ENCODE results near the gene PEX26. TPM values are rescaled to one million over a fixed set of nuclear protein-coding genes. Genes with fewer than 3 reads are reported as not detected.
A peak's percentile ranks its signal among the peaks of the same experiment; 100 is the strongest.

Gene PEX26
- total and polyA plus RNA-seq, 2 of the 13 experiments (the other 11 are each of a cell fraction or from before 2014, with no cell fraction given) = 10.6 to 25.1 TPM

DNA sequence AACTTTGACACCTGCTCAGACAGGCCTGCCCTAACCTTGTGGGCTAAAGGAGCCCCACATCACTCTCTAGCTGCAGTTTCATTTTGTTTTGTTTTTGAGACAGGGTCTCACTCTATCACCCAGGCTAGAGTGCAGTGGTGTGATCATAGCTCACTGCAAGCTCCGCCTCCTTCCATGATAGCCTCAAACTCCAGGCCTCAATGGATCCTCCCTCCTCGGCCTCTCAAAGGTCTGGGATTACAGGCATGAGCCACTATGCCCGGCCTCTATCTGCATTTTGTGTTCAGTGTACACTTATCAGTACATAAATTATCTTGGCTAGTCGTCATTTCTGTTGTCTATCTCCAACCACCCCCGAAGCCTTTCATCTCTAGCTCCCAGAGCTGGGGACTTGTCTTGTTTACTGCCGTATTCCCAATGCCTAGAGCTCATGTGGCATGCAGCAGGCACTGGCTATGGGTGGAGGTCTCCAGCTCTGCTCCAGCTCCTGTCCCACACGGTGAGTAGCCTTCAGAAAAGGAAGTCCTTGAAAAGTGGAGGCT, 22.1 kb upstream of the PEX26 start:
- H4K20me1 ChIP-seq (ENCODE audit: insufficient read depth, low read length) = no peaks in the 10 kb centered on the region
- no peak overlapping the region for H2AFZ ChIP-seq (ENCODE audit: low read length)
- TF ChIP-seq ARHGAP35 (CRISPR knock-in tag; IDR thresholded peaks at IDR 0.05; ENCODE audit: borderline replicate concordance) (no peak), ZNF556 (CRISPR knock-in tag; IDR thresholded peaks at IDR 0.05; ENCODE audit: borderline replicate concordance) (0 out of 2 replicates have a peak, but pooled peaks have one; percentile 21), FLYWCH1 (CRISPR knock-in tag; IDR thresholded peaks at IDR 0.05) (no peak), ZNF761 (CRISPR knock-in tag; conservative IDR thresholded peaks at IDR 0.05) (0 out of 2 replicates have a peak, but pooled peaks have one; percentile 37), ELF3 (CRISPR knock-in tag; IDR thresholded peaks at IDR 0.05) (peak; percentile 39; the same call in 1 of the 2 replicates), SPEN (CRISPR knock-in tag; IDR thresholded peaks at IDR 0.05; ENCODE audit: low read depth) (peak; percentile 55; the same call in 1 of the 2 replicates), ZNF326 (CRISPR knock-in tag; IDR thresholded peaks at IDR 0.05; ENCODE audit: borderline replicate concordance) (no peak), GATAD1 (CRISPR knock-in tag; IDR thresholded peaks at IDR 0.05) (no peak), NFE2L2 (IDR thresholded peaks at IDR 0.05; ENCODE audit: low read length) (no peak), ZNF577 (CRISPR knock-in tag; IDR thresholded peaks at IDR 0.05; ENCODE audit: borderline replicate concordance, low read depth) (no peak), ZNF770 (CRISPR knock-in tag; IDR thresholded peaks at IDR 0.05) (peak; percentile 96), ZMYM3 (CRISPR knock-in tag; IDR thresholded peaks at IDR 0.05) (peak; percentile 49)
- TF ChIP-seq, protein P1, sequence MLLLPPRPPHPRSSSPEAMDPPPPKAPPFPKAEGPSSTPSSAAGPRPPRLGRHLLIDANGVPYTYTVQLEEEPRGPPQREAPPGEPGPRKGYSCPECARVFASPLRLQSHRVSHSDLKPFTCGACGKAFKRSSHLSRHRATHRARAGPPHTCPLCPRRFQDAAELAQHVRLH (CRISPR knock-in tag; IDR thresholded peaks at IDR 0.05; ENCODE audit: borderline replicate concordance, low read depth) = peak; percentile 42; the same call in 1 of the 2 replicates
- H3K4me2 ChIP-seq (ENCODE audit: low read depth, low read length) = peak overlapping the region; percentile 70
- no peaks in the 10 kb centered on the region for H3K79me2 ChIP-seq (ENCODE audit: insufficient read depth, low read length)
- intact Hi-C loops (cut with micrococcal nuclease; ENCODE audit: unreplicated experiment) (no loop called here), in situ Hi-C loops (cut with HindIII; ENCODE audit: extremely low pct_ligation_motif_present, low pct_unique_long_range_greater_than_20kb) (no loop called here)
- FAIRE-seq (no peak), ATAC-seq (no peak), DNase-seq (ENCODE audit: low spot score) (no peak)
- no peaks in the 10 kb centered on the region for H3K36me3 ChIP-seq (replicated peaks in 1 of 2; ENCODE audit: control insufficient read depth in 1 of 2, insufficient read depth in 2 of 2, low read length in 2 of 2)
- ChIA-PET POLR2A (interaction anchor here (0.8 to 3.2 kb wide), 9 partner anchors 10 to 417 kb away, joined by 3 to 42 read pairs (median 6); partner anchors contain the start of gene PEX26), CTCF (ENCODE audit: low intra/inter-chr PET ratio, low total read pairs) (no interaction called here)
- no TSS peak for BruUV-seq (replicated peaks)
- H3K27me3 ChIP-seq (ENCODE audit: control insufficient read depth in 1 of 2, insufficient read depth in 2 of 2, low read length in 2 of 2) = no peaks in the 10 kb centered on the region
- no peaks in the 10 kb centered on the region for H3K9me3 ChIP-seq (ENCODE audit: low read length)
- peak overlapping the region in 1 of 3 experiments; percentile 54; a peak in 2 of 6 replicates for H3K4me3 ChIP-seq (replicated peaks in 1 of 3; ENCODE audit: insufficient read depth in 1 of 3, low read depth in 2 of 3, low read length in 3 of 3)
- peak overlapping the region; percentile 6 for H3K27ac ChIP-seq (ENCODE audit: extremely low read length, insufficient read depth, low read length)
- WGBS (ENCODE audit: low lambda C conversion rate) = 22% methylated on average over 7 of the region's 7 CpGs
- peaks cover 72% of the 10 kb centered on the region for H3K4me1 ChIP-seq (ENCODE audit: insufficient read depth, low read length)
- peak overlapping the region; percentile 44 for H3K9ac ChIP-seq (ENCODE audit: insufficient read depth, low read depth, low read length)
